ENCODE measurements around the gene TAOK3. TPM values are rescaled to one million over a fixed set of nuclear protein-coding genes. Genes with fewer than 3 reads are reported as not detected.

Gene TAOK3
- total and polyA plus RNA-seq, 9 of the 15 experiments (the other 6 are each of a cell fraction or from before 2014, with no cell fraction given): 24.3 to 83.5 (median 47.1) TPM

DNA sequence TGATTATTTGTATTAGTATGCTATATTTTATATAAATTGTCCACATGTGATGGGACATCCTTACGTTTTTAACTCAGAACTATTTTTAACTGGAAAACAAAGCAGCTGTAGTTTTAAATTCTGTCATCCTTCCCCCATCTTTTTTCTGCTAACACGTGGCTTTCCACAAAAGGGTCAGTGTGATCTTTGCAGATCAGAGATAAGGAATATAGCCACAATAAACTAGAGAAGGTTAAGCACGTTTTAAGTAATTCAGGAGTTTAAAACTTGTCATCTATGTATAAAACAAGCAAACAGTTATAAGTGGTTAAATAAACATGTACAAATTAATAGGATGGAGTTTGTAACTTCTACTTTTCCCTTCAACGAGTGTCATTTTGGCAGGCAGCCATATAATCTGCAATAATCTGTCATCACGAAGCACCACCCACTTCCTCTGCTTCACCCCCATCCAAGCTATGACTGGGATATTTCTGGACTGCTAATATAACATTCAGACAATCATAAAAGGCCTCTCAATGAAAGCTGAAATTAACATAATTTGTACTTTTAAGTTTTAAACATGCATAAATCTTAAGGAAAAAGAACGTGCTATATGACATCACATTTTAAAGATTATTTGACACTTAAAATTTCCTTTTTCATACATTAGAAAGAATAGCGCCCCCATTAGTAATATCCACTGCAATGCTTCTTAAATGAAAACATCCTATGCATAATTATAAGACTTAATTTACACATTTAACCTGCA is 15.3 kb downstream of the TAOK3 start (continued):
- TF ChIP-seq PRDM10 (IDR thresholded peaks at IDR 0.05; ENCODE audit: partially characterized antibody): peak; percentile 14
- TF ChIP-seq IRF1 (CRISPR knock-in tag; IDR thresholded peaks at IDR 0.05; ENCODE audit: borderline replicate concordance): no peak
- TF ChIP-seq SRSF7 (optimal IDR thresholded peaks at IDR 0.05; ENCODE audit: low read depth, low read length): no peak
- no peak for TF ChIP-seq BCL6 (CRISPR knock-in tag; IDR thresholded peaks at IDR 0.05)
- no peak for TF ChIP-seq ZNF57 (CRISPR knock-in tag; IDR thresholded peaks at IDR 0.05)
- no peak for TF ChIP-seq FOXP1 (CRISPR knock-in tag; IDR thresholded peaks at IDR 0.05)
- 0 out of 2 replicates have a peak, but pooled peaks have one; percentile 51 for TF ChIP-seq GATAD2B (IDR thresholded peaks at IDR 0.05; ENCODE audit: borderline replicate concordance)
- peak; percentile 50; the same call in 1 of the 2 replicates for TF ChIP-seq GABPA (tag; conservative IDR thresholded peaks at IDR 0.05; ENCODE audit: low read depth)
- no peak for TF ChIP-seq ZNF121 (CRISPR knock-in tag; conservative IDR thresholded peaks at IDR 0.05)
- TF ChIP-seq POLR2H (tag; IDR thresholded peaks at IDR 0.05; ENCODE audit: low read depth): peak; percentile 62
- no peak for TF ChIP-seq ZZZ3 (IDR thresholded peaks at IDR 0.05)
- TF ChIP-seq SRSF1 (IDR thresholded peaks at IDR 0.05; ENCODE audit: low read depth, low read length): no peak
- peak; percentile 86 for TF ChIP-seq CREB3L1 (IDR thresholded peaks at IDR 0.05; ENCODE audit: borderline replicate concordance, low read depth)
- TF ChIP-seq ZBTB5 (IDR thresholded peaks at IDR 0.05): no peak
- TF ChIP-seq CSDE1 (IDR thresholded peaks at IDR 0.05): no peak
- no peak for TF ChIP-seq SREBF1 (IDR thresholded peaks at IDR 0.05; ENCODE audit: borderline replicate concordance, low read depth, low read length)
- TF ChIP-seq, protein P1, sequence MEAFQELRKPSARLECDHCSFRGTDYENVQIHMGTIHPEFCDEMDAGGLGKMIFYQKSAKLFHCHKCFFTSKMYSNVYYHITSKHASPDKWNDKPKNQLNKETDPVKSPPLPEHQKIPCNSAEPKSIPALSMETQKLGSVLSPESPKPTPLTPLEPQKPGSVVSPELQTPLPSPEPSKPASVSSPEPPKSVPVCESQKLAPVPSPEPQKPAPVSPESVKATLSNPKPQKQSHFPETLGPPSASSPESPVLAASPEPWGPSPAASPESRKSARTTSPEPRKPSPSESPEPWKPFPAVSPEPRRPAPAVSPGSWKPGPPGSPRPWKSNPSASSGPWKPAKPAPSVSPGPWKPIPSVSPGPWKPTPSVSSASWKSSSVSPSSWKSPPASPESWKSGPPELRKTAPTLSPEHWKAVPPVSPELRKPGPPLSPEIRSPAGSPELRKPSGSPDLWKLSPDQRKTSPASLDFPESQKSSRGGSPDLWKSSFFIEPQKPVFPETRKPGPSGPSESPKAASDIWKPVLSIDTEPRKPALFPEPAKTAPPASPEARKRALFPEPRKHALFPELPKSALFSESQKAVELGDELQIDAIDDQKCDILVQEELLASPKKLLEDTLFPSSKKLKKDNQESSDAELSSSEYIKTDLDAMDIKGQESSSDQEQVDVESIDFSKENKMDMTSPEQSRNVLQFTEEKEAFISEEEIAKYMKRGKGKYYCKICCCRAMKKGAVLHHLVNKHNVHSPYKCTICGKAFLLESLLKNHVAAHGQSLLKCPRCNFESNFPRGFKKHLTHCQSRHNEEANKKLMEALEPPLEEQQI (IDR thresholded peaks at IDR 0.05): no peak; the same call in 1 of the 2 replicates

All from K562 (cell line).